Measurements from ENCODE around the gene PPID. TPM values are rescaled to one million over a fixed set of nuclear protein-coding genes. Genes with fewer than 3 reads are reported as not detected.
"Not testable (repeated sequence)": the region's sequence is repeated elsewhere in the genome, so short reads cannot be mapped to it uniquely, and the experiment has no call there.

PPID gene
- total RNA-seq, 4 donors from 2014 or later: 8.1 to 18.9 (median 12.6) TPM

GRCh38 chr4:158667651-158668198, 55.5 kb downstream of the PPID start:
- Histone ChIP-seq H3K4me3 (no peak overlapping the region), H3K4me1 (peaks cover 14% of the 10 kb centered on the region), H3K36me3 (no peaks in the 10 kb centered on the region), H3K27ac (no peak overlapping the region), H3K9me3 (no peaks in the 10 kb centered on the region), H3K27me3 (no peaks in the 10 kb centered on the region)
- no peak for DNase-seq (ENCODE audit: low spot score in 2 of 2)
- 89% methylated on average over 3 of the region's 3 CpGs for WGBS
- no peak for TF ChIP-seq POLR2AphosphoS5 (IDR thresholded peaks at IDR 0.05)
- TF ChIP-seq, protein P1, sequence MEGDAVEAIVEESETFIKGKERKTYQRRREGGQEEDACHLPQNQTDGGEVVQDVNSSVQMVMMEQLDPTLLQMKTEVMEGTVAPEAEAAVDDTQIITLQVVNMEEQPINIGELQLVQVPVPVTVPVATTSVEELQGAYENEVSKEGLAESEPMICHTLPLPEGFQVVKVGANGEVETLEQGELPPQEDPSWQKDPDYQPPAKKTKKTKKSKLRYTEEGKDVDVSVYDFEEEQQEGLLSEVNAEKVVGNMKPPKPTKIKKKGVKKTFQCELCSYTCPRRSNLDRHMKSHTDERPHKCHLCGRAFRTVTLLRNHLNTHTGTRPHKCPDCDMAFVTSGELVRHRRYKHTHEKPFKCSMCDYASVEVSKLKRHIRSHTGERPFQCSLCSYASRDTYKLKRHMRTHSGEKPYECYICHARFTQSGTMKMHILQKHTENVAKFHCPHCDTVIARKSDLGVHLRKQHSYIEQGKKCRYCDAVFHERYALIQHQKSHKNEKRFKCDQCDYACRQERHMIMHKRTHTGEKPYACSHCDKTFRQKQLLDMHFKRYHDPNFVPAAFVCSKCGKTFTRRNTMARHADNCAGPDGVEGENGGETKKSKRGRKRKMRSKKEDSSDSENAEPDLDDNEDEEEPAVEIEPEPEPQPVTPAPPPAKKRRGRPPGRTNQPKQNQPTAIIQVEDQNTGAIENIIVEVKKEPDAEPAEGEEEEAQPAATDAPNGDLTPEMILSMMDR (IDR thresholded peaks at IDR 0.05): peak in 1 of 2 donors; percentile 57

DNA sequence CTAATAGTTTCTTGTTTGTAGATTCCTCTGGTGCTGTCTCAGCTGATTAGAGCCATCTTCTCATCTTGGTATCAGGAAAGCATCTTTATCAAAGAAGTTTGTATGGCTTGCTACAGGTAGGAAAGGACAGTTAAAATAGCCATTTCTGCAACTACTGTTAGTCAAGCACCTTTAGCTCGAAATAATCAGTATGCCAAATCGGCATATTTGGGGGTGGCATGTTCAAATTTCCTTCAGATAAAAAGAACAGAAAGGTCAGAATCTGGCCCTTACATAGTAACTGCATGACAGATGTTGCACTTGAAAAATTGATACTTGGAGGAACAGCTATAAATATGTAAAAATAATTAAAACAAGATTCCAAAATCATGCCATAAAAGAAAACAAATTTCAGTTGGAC, 56.3 kb downstream of the PPID start:
- Histone ChIP-seq H3K27ac (no peak overlapping the region), H3K4me3 (no peak overlapping the region), H3K27me3 (no peaks in the 10 kb centered on the region), H3K4me1 (peaks cover 11% of the 10 kb centered on the region), H3K36me3 (no peaks in the 10 kb centered on the region), H3K9me3 (no peaks in the 10 kb centered on the region)
- WGBS: 90% methylated on average over 2 of the region's 2 CpGs
- no peak for TF ChIP-seq POLR2A (IDR thresholded peaks at IDR 0.05)
- TF ChIP-seq, protein P1 (IDR thresholded peaks at IDR 0.05): no peak
- no peak for TF ChIP-seq POLR2AphosphoS5 (IDR thresholded peaks at IDR 0.05)
- TF ChIP-seq EP300 (IDR thresholded peaks at IDR 0.05): no peak
- DNase-seq (ENCODE audit: low spot score in 2 of 2): no peak

DNA sequence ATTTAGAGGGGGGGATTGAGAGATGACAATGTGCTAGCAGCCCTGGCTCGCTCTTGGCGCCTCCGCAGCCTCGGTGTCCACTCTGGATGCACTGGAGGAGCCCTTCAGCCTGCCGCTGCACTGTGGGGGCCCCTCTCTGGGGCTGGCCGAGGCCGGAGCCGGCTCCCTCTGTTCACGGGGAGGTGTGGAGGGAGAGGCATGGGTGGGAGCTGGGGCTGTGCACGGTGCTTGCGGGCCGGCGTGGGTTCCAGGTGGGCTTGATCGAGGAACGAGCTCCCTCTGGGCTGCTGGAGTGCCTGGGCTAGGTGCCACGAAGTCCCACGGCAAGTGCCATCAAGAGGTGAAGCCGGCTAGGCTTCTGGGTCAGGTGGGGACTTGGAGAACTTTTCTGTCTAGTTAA, 58.4 kb downstream of the PPID start:
- Histone ChIP-seq H3K36me3 (no peaks in the 10 kb centered on the region), H3K4me1 (no peaks in the 10 kb centered on the region), H3K4me3 (no peak overlapping the region), H3K27ac (no peak overlapping the region), H3K27me3 (no peaks in the 10 kb centered on the region), H3K9me3 (no peaks in the 10 kb centered on the region)
- no peak for DNase-seq (ENCODE audit: low spot score in 2 of 2)
- TF ChIP-seq, protein P1 (IDR thresholded peaks at IDR 0.05): no peak
- TF ChIP-seq EP300 (IDR thresholded peaks at IDR 0.05) (no peak), POLR2AphosphoS5 (IDR thresholded peaks at IDR 0.05) (no peak)
- 97% methylated on average over 18 of the region's 18 CpGs for WGBS

GRCh38 chr4:158663707-158664625, 59.2 kb downstream of the PPID start:
- not testable (repeated sequence) for DNase-seq (ENCODE audit: low spot score in 2 of 2)

GRCh38 chr4:158663255-158663654, 59.9 kb downstream of the PPID start:
- not testable (repeated sequence) for H3K4me3 ChIP-seq; H3K27ac ChIP-seq; H3K4me1 ChIP-seq; H3K27me3 ChIP-seq; DNase-seq (ENCODE audit: low spot score in 2 of 2); H3K9me3 ChIP-seq; H3K36me3 ChIP-seq
- 56% methylated on average over 4 of the region's 4 CpGs for WGBS

More at GRCh38 chr4:158663707-158664625, 59.2 kb downstream of the PPID start:
- not testable (repeated sequence) for H3K27ac ChIP-seq, H3K4me1 ChIP-seq, H3K27me3 ChIP-seq, H3K4me3 ChIP-seq, H3K36me3 ChIP-seq, H3K9me3 ChIP-seq
- WGBS: 87% methylated on average over 8 of the region's 8 CpGs

Other genes with a start within 250 kb of the PPID start
- gene RXFP1, start 201.5 kb downstream of the PPID start, total RNA-seq: under 1 TPM in 1 of 4 donors, not detected in 3; 0.19 TPM
- 1 to 10 TPM; 2.8 to 3.7 (median 3.2) TPM for gene C4orf46, start 51.5 kb downstream of the PPID start, total RNA-seq
- 100 to 1,000 TPM in 1 of 4 donors, 10 to 100 TPM in 3; 44.9 to 204 (median 50.3) TPM for gene ETFDH, start 51.1 kb downstream of the PPID start, total RNA-seq
- 10 to 100 TPM; 21.4 to 31.7 (median 28.1) TPM for gene FNIP2, start 45.6 kb upstream of the PPID start, total RNA-seq